Measurements from ENCODE around the gene EEF1E1. TPM values are rescaled to one million over a fixed set of nuclear protein-coding genes. Genes with fewer than 3 reads are reported as not detected.
A peak's percentile ranks its signal among the peaks of the same experiment; 100 is the strongest.

Gene EEF1E1
- total RNA-seq, 1 donor from 2014 or later = 15.5 TPM

GRCh38 chr6:8087870-8088754 is 14.2 kb downstream of the EEF1E1 start:
- Histone ChIP-seq H3K36me3 (peaks cover 0 to 22% of the 10 kb centered on the region in 2 donors), H3K4me3 (no peak overlapping the region), H3K4me1 (peaks cover 0 to 24% of the 10 kb centered on the region in 2 donors), H3K27me3 (no peaks in the 10 kb centered on the region), H3K9me3 (no peaks in the 10 kb centered on the region), H3K27ac (peak overlapping the region; percentile 55 to 58)
- no peak for DNase-seq (ENCODE audit: low spot score in 2 of 2)
- TF ChIP-seq CTCF (IDR thresholded peaks at IDR 0.05) = no peak
- intact Hi-C loops (cut with DNase I) = loop anchor here (2.0 kb wide), 1 partner anchor 15 kb away; the partner anchor contains the start of gene EEF1E1

GRCh38 chr6:8086755-8087306 is 15.5 kb downstream of the EEF1E1 start:
- no peak for DNase-seq (ENCODE audit: low spot score in 2 of 2)
- Histone ChIP-seq H3K27me3 (no peaks in the 10 kb centered on the region), H3K9me3 (no peaks in the 10 kb centered on the region), H3K4me1 (peaks cover 0 to 30% of the 10 kb centered on the region in 2 donors), H3K27ac (peak overlapping the region in 1 of 2 donors; percentile 55), H3K4me3 (no peak overlapping the region), H3K36me3 (peaks cover 0 to 22% of the 10 kb centered on the region in 2 donors)
- no peak for TF ChIP-seq CTCF (IDR thresholded peaks at IDR 0.05)
- intact Hi-C loops (cut with DNase I) = no loop called here

- intact Hi-C loops (cut with DNase I) = no loop called here
- H3K4me1 ChIP-seq = peaks cover 0 to 33% of the 10 kb centered on the region in 2 donors
- peak; percentile 22 to 84 for DNase-seq (ENCODE audit: low spot score in 2 of 2)
- H3K36me3 ChIP-seq = peaks cover 0 to 11% of the 10 kb centered on the region in 2 donors
- H3K9me3 ChIP-seq = no peaks in the 10 kb centered on the region
- H3K4me3 ChIP-seq = no peak overlapping the region
- no peaks in the 10 kb centered on the region for H3K27me3 ChIP-seq
- H3K27ac ChIP-seq = peak overlapping the region; percentile 11 to 74
- no peak for TF ChIP-seq CTCF (IDR thresholded peaks at IDR 0.05)
These were observed 17.3 kb downstream of the EEF1E1 start for GRCh38 chr6:8085053-8085511.

- H3K4me1 ChIP-seq = peaks cover 0 to 33% of the 10 kb centered on the region in 2 donors
- H3K27ac ChIP-seq = peak overlapping the region in 1 of 2 donors; percentile 74
- no peak overlapping the region for H3K4me3 ChIP-seq
- TF ChIP-seq CTCF (IDR thresholded peaks at IDR 0.05) = no peak
- H3K9me3 ChIP-seq = no peaks in the 10 kb centered on the region
- peaks cover 0 to 9% of the 10 kb centered on the region in 2 donors for H3K36me3 ChIP-seq
- no peaks in the 10 kb centered on the region for H3K27me3 ChIP-seq
- intact Hi-C loops (cut with DNase I) = no loop called here
- DNase-seq (ENCODE audit: low spot score in 2 of 2) = no peak
These were observed 17.8 kb downstream of the EEF1E1 start for GRCh38 chr6:8084586-8084985.

- Histone ChIP-seq H3K36me3 (peaks cover 0 to 4% of the 10 kb centered on the region in 2 donors), H3K27me3 (no peaks in the 10 kb centered on the region), H3K4me3 (peak overlapping the region in 1 of 2 donors; percentile 25), H3K9me3 (no peaks in the 10 kb centered on the region), H3K27ac (peak overlapping the region; percentile 74 to 75), H3K4me1 (peaks cover 0 to 23% of the 10 kb centered on the region in 2 donors)
- intact Hi-C loops (cut with DNase I) = loop anchor here (1.0 kb wide), 1 partner anchor 19 kb away; the partner anchor contains the start of gene BLOC1S5
- no peak for TF ChIP-seq CTCF (IDR thresholded peaks at IDR 0.05)
- DNase-seq (ENCODE audit: low spot score in 2 of 2) = peak in 1 of 2 donors; percentile 81
These were observed 19.1 kb downstream of the EEF1E1 start for GRCh38 chr6:8082954-8083858.

All from ascending aorta (tissue), 2 donors.